OCI-LY1 (cell line): ENCODE results near the gene INPP5A.

Experiments used
- CTCF ChIP-seq: fragments of 200-600 bp; sonication (generic), shearing (Covaris generic); IDR thresholded peaks from 2 replicates; pipeline ENCODE4 v1.5.1; 2017; ENCODE audit warnings: mild to moderate bottlenecking, antibody characterized with exemption, low read length, moderate library complexity, mixed read lengths
- EZH2 ChIP-seq: fragments of 200-600 bp; sonication (generic), shearing (Covaris generic); IDR thresholded peaks from 2 replicates; pipeline ENCODE4 v1.8.0; 2017; ENCODE audit warnings: borderline replicate concordance, mixed run types, mild to moderate bottlenecking, antibody characterized with exemption, low read length, moderate library complexity, mixed read lengths

- TF ChIP-seq CTCF = no peak
- TF ChIP-seq EZH2 = no peak
These were observed 58.3 kb downstream of the INPP5A start for GRCh38 chr10:132595854-132596253.
